GM12872 (cell line): ENCODE data around the gene PARP3.

Experiments used
- TF ChIP-seq, protein P1 (sequence below): IDR thresholded peaks from 3 replicates; pipeline ENCODE4 v1.5.1; 2011; ENCODE audit warnings: low read depth, mild to moderate bottlenecking, low read length, moderate library complexity; ENCODE audit not compliant: insufficient read depth

Gene PARP3

GRCh38 chr3:51968883-51969678 lies 26.9 kb downstream of the PARP3 start:
- TF ChIP-seq, protein P1, sequence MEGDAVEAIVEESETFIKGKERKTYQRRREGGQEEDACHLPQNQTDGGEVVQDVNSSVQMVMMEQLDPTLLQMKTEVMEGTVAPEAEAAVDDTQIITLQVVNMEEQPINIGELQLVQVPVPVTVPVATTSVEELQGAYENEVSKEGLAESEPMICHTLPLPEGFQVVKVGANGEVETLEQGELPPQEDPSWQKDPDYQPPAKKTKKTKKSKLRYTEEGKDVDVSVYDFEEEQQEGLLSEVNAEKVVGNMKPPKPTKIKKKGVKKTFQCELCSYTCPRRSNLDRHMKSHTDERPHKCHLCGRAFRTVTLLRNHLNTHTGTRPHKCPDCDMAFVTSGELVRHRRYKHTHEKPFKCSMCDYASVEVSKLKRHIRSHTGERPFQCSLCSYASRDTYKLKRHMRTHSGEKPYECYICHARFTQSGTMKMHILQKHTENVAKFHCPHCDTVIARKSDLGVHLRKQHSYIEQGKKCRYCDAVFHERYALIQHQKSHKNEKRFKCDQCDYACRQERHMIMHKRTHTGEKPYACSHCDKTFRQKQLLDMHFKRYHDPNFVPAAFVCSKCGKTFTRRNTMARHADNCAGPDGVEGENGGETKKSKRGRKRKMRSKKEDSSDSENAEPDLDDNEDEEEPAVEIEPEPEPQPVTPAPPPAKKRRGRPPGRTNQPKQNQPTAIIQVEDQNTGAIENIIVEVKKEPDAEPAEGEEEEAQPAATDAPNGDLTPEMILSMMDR: no peak

GRCh38 chr3:51969841-51970240 lies 27.7 kb downstream of the PARP3 start:
- TF ChIP-seq, protein P1: no peak

- TF ChIP-seq, protein P1: no peak
Observed at GRCh38 chr3:51970606-51971300, 28.6 kb downstream of the PARP3 start.

DNA sequence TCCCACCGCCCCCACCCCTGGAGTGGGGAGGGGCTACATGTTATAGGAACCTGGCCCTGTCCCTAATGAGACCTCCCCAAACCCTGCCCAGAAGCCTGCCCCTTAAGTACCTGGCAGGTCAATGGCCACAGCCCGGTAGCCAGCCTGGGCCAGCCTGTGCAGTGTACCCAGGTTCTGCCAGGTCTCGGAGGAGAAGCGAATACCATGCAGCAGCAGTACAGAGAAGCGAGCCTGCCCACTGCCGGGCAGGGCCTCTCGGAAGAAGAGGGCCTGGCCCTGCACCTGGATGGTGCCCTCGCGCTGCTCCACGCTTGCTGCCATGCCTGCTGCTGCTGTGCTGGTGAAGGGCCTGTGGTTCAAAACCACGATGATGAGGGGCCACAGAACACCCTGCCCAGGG lies 29.2 kb downstream of the PARP3 start:
- TF ChIP-seq, protein P1: no peak

DNA sequence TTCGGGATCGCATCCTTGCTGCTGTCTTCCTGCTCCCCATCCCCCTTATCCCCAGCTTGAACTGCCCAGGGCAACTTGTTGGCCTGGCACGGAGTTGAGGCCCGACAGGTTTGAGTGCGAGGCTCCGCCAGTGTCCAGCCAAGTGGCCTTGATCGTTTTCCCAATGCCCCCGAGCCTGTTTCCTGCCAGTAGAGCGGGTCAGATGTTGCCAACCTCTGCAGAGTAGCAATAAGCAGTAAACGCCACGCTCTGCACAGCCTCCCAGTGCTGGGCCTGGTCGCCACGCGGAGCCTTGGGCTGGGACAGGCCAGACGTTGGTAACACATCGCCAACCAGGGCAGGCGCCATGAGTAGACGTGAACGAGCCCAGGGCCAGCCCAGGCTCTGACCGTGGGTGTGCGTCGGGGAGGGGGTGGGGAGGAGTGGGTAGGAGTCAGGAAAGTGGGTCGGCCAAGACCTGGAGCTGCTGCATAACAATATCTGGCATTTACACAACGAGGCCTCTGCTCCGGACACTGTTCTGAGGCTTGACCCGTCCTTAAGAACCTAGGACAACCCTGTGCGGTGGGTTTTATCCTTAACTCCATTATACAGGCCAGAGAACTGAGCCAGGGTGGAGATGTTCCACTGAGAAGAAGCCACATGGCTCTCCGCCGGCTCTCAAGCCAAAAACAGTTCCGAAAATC lies 32.3 kb downstream of the PARP3 start:
- TF ChIP-seq, protein P1: 0 out of 3 replicates have a peak, but pooled peaks have one; percentile 5

DNA sequence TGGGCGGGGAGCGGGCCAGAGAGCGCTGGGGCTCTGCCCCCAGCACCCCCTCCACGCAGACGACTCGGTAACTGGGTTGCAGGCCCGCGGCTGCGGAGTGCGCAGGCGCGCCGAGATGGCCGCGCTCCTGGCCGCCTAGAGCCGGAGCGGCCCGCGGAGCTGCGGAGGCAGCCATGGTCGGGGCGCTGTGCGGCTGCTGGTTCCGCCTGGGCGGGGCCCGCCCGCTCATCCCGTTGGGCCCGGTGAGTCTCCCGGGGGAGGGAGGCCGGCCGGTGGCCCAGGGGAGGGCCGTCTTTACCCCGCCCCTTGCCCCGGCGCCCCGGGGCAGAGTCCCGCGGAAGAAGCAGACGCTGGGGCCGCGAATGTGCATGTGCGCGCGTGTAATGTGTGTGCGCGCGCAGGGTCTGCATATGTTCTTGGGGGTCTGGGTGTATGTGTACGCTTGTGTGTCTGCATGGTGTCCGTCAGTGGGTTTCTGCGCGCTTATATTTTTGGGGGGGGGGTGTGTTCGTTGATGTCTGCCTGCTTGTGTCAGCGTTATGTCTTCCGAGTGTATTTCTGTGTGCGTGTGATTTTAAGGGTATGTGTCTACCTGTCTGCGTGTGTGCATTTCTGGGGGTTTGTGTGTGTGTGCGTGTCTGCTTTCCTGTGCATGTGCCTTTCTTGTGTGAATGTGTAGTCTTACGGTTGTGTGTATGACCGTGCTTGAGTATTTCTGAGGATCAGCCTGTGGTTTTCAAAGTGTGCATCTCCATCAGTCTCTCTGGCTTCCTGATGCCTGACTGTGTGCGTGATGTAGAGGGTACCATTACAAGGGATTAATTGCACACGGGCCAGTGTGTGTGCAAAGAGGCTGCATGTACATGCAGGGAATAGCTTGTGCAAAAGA lies 33.0 kb downstream of the PARP3 start, which contains the start of gene ABHD14A:
Gene ABHD14A, plus strand, starts transcription at position 102 of the 889 bp plus-strand sequence. Its CDS starts 72 bp downstream, at position 174.
- TF ChIP-seq, protein P1: no peak
